B cell (primary cell): ENCODE results near the gene GALNT17. TPM values are rescaled to one million over a fixed set of nuclear protein-coding genes. Genes with fewer than 3 reads are reported as not detected.

Source experiments
- ATAC-seq: fragments of 200-7000 bp; cut with Tn5 transposase; one replicate; pipeline ENCODE4 v1.10.0; 2021; ENCODE audit warnings: low read depth, mild to moderate bottlenecking, moderate number of reproducible peaks, moderate library complexity
- CTCF ChIA-PET: fragments of 350-600 bp; sonication (Branson Sonifier 250); formaldehyde crosslinking; loops from one replicate; lab custom pipeline; 2021; ENCODE audit warnings: antibody characterized with exemption, inconsistent platforms; lab: Charles Lee
- POLR2A ChIA-PET: fragments of 350-600 bp; sonication (Branson Sonifier 250); formaldehyde crosslinking; loops from one replicate; lab custom pipeline; 2021; ENCODE audit warnings: antibody characterized with exemption; lab: Charles Lee
- DNase-seq: peaks from one replicate; pipeline ENCODE4 v3.0.0; 2013
- H2AFZ ChIP-seq: 2 replicates; pipeline ENCODE4 v1.6.1; 2012; ENCODE audit warnings: mild to moderate bottlenecking, low read depth, low read length; ENCODE audit not compliant: insufficient read depth, poor library complexity, severe bottlenecking
- H3K27ac ChIP-seq, 2 donors: 1 replicate in 1 of 2; 2 replicates in 1 of 2; pipeline ENCODE4 v1.5.1; 2012 to 2013; ENCODE audit warnings: low read length in 2 of 2, mild to moderate bottlenecking in 2 of 2, moderate library complexity in 1 of 2
- H3K27me3 ChIP-seq, 4 experiments: fragments of 200-600 bp in 1 of 4; sonication (generic) in 1 of 4; replicated peaks in 1 of 4; 1 replicate in 2 of 4; 2 replicates in 2 of 4; pipeline versions ENCODE4 v1.6.1 to v1.7.0; 2013 to 2016; ENCODE audit warnings: low read length in 3 of 4, mild to moderate bottlenecking in 2 of 4, mixed read lengths in 1 of 4, moderate library complexity in 1 of 4; ENCODE audit not compliant: insufficient read depth in 4 of 4, control insufficient read depth in 3 of 4; ENCODE audit errors: control extremely low read depth in 1 of 4
- H3K36me3 ChIP-seq, 2 experiments: replicated peaks in 1 of 2; 1 replicate in 1 of 2; 2 replicates in 1 of 2; pipeline versions ENCODE4 v1.6.1 to v1.7.1; 2013; ENCODE audit warnings: low read length in 1 of 2; ENCODE audit not compliant: insufficient read depth in 2 of 2, control insufficient read depth in 1 of 2; ENCODE audit errors: control extremely low read depth in 1 of 2, extremely low read depth in 1 of 2
- H3K4me1 ChIP-seq, 2 donors: fragments of 200-600 bp in 1 of 2; sonication (generic) in 1 of 2; 1 replicate in 1 of 2; 2 replicates in 1 of 2; pipeline versions ENCODE4 v1.5.1 to v1.6.1; 2013 to 2017; ENCODE audit warnings: low read length in 2 of 2; ENCODE audit not compliant: control insufficient read depth in 2 of 2, insufficient read depth in 2 of 2
- H3K4me2 ChIP-seq: replicated peaks from 2 replicates; pipeline ENCODE3; 2012; ENCODE audit warnings: mild to moderate bottlenecking, low read depth, low read length; ENCODE audit not compliant: poor library complexity, severe bottlenecking
- H3K4me3 ChIP-seq, 5 experiments: fragments of 200-600 bp in 1 of 5; sonication (generic) in 1 of 5; 1 replicate in 3 of 5; 2 replicates in 2 of 5; pipeline versions ENCODE4 v1.5.1 to v1.7.0; 2011 to 2016; ENCODE audit warnings: low read length in 4 of 5, mild to moderate bottlenecking in 4 of 5, low read depth in 2 of 5, control low read depth in 1 of 5, moderate library complexity in 1 of 5; ENCODE audit not compliant: insufficient read depth in 1 of 5; ENCODE audit errors: control extremely low read depth in 1 of 5, extremely low read depth in 1 of 5
- H3K79me2 ChIP-seq: fragments of 200-600 bp; sonication (generic); one replicate; pipeline ENCODE4 v1.6.0; 2016; ENCODE audit warnings: low read length; ENCODE audit not compliant: control insufficient read depth, insufficient read depth
- H3K9ac ChIP-seq: fragments of 200-600 bp; sonication (generic); 2 replicates; pipeline ENCODE4 v1.6.1; 2017; ENCODE audit warnings: mild to moderate bottlenecking, low read length, moderate library complexity
- H3K9me3 ChIP-seq, 3 donors: one replicate each; pipeline versions ENCODE4 v1.6.1 to v1.7.1; 2013; ENCODE audit warnings: low read length in 2 of 3; ENCODE audit not compliant: control insufficient read depth in 2 of 3, insufficient read depth in 1 of 3; ENCODE audit errors: control extremely low read depth in 1 of 3
- H4K20me1 ChIP-seq: 2 replicates; pipeline ENCODE4 v1.6.0; 2012; ENCODE audit warnings: mild to moderate bottlenecking, low read length; ENCODE audit not compliant: insufficient read depth, control insufficient read depth, poor library complexity, severe bottlenecking
- H3K27ac Mint-ChIP-seq: one replicate; pipeline ENCODE4 v1.8.0; 2021; ENCODE audit warnings: mixed read lengths
- H3K27me3 Mint-ChIP-seq: one replicate; pipeline ENCODE4 v1.8.0; 2021; ENCODE audit warnings: mixed read lengths
- H3K4me1 Mint-ChIP-seq: one replicate; pipeline ENCODE4 v1.8.0; 2021; ENCODE audit warnings: mixed read lengths
- H3K4me3 Mint-ChIP-seq: one replicate; pipeline ENCODE4 v1.8.0; 2021; ENCODE audit warnings: mixed read lengths
- H3K9me3 Mint-ChIP-seq: one replicate; pipeline ENCODE4 v1.8.0; 2022; ENCODE audit warnings: mixed read lengths; ENCODE audit not compliant: insufficient read depth
- CTCF ChIP-seq: fragments of 200-600 bp; IDR thresholded peaks from one replicate; pipeline ENCODE4 v1.8.0; 2022; ENCODE audit warnings: antibody characterized with exemption, mild to moderate bottlenecking
- EZH2 ChIP-seq: IDR thresholded peaks from 2 replicates; pipeline ENCODE4 v1.6.1; 2012; ENCODE audit warnings: borderline replicate concordance, low read depth, mild to moderate bottlenecking, moderate library complexity, low read length; ENCODE audit not compliant: insufficient read depth, poor library complexity, severe bottlenecking
- WGBS: methylation state at CpG from one replicate; pipeline ENCODE4 v1.1.5; 2013; ENCODE audit warnings: missing lambda C conversion rate; ENCODE audit not compliant: insufficient coverage; 5-methylcytosine and 5-hydroxymethylcytosine counted together
- intact Hi-C: fragments of 100-400 bp; cut with micrococcal nuclease; formaldehyde crosslinking; loops from one replicate; pipeline ENCODE4 v1.10.0; 2022
- polyA plus RNA-seq: library from polyadenylated mRNA; depleted of rRNA; stranded (reverse); fragments of >200 nt; gene quantifications from 2 replicates; pipeline ENCODE4 v1.2.3, GENCODE V29; 2012
- total RNA-seq, 2 donors: library from RNA; stranded (reverse); fragments of 120-200 nt in 1 of 2; gene quantifications; 1 replicate in 1 of 2; 2 replicates in 1 of 2; pipeline versions ENCODE4 v1.2.3 to v1.2.4, GENCODE V29; 2013 to 2022

The GALNT17 gene
- total and polyA plus RNA-seq, 2 donors (not counting 1 experiment from before 2014, with no cell fraction given) = not detected

- TF ChIP-seq EZH2 = no peak
- no peak for TF ChIP-seq CTCF
- ChIA-PET POLR2A (no interaction called here), CTCF (no interaction called here)
- Mint-ChIP-seq H3K4me3 (no peak overlapping the region), H3K9me3 (no peaks in the 10 kb centered on the region), H3K4me1 (no peaks in the 10 kb centered on the region), H3K27ac (no peak overlapping the region), H3K27me3 (no peaks in the 10 kb centered on the region)
- DNase-seq = no peak
- no peak overlapping the region for H2AFZ ChIP-seq
- H3K4me2 ChIP-seq = no peak overlapping the region
- no peak overlapping the region for H3K9ac ChIP-seq
- no peak overlapping the region for H3K4me3 ChIP-seq
- ATAC-seq = no peak
- intact Hi-C loops = no loop called here
- H3K36me3 ChIP-seq = no peaks in the 10 kb centered on the region
- no peaks in the 10 kb centered on the region for H3K79me2 ChIP-seq
- no peak overlapping the region for H3K27ac ChIP-seq
- no peaks in the 10 kb centered on the region for H3K4me1 ChIP-seq
- WGBS = 69% methylated on average over 3 of the region's 5 CpGs
- H3K27me3 ChIP-seq = no peaks in the 10 kb centered on the region
- H3K9me3 ChIP-seq = peaks cover 0 to 12% (median 2%) of the 10 kb centered on the region in 3 donors
- H4K20me1 ChIP-seq = no peaks in the 10 kb centered on the region
These were observed 334.7 kb downstream of the GALNT17 start for GRCh38 chr7:71466448-71467145.

- Mint-ChIP-seq H3K27me3 (no peaks in the 10 kb centered on the region), H3K4me1 (no peaks in the 10 kb centered on the region), H3K4me3 (no peak overlapping the region), H3K9me3 (no peaks in the 10 kb centered on the region), H3K27ac (no peak overlapping the region)
- WGBS = 100% methylated on average over 1 of the region's 6 CpGs
- Histone ChIP-seq H2AFZ (no peak overlapping the region), H3K4me2 (no peak overlapping the region), H3K36me3 (no peaks in the 10 kb centered on the region), H4K20me1 (no peaks in the 10 kb centered on the region), H3K9me3 (peaks cover 0 to 4% (median 0%) of the 10 kb centered on the region in 3 donors), H3K27me3 (no peaks in the 10 kb centered on the region), H3K9ac (no peak overlapping the region), H3K27ac (no peak overlapping the region), H3K4me3 (no peak overlapping the region), H3K79me2 (no peaks in the 10 kb centered on the region), H3K4me1 (no peaks in the 10 kb centered on the region)
- ChIA-PET CTCF (no interaction called here), POLR2A (no interaction called here)
- ATAC-seq = no peak
- TF ChIP-seq CTCF (no peak), EZH2 (no peak)
- no peak for DNase-seq
- intact Hi-C loops = no loop called here
These were observed 338.4 kb downstream of the GALNT17 start for GRCh38 chr7:71470326-71470725.
